SK-N-SH (cell line): ENCODE data around the gene NAPG. TPM values are rescaled to one million over a fixed set of nuclear protein-coding genes. Genes with fewer than 3 reads are reported as not detected.

ENCODE experiments used
- CTCF ChIA-PET: fragments of 300-600, 350-600 bp; formaldehyde crosslinking; extraction: SDS; loops from one replicate; lab custom pipeline; 2021; lab: Yijun Ruan, JAX
- POLR2A ChIA-PET: fragments of 350-600 bp; sonication (Branson Sonifier 250); formaldehyde crosslinking; extraction: SDS; loops from one replicate; lab custom pipeline; 2020; ENCODE audit warnings: antibody characterized with exemption, inconsistent platforms; lab: Yijun Ruan, JAX
- DNase-seq: peaks from one replicate; pipeline ENCODE4 v3.0.0; 2012
- H2AFZ ChIP-seq: fragments of 200-600 bp; sonication (generic); 2 replicates; pipeline ENCODE4 v1.8.1; 2016; ENCODE audit warnings: antibody characterized with exemption, mild to moderate bottlenecking, low read depth
- H3F3A ChIP-seq: fragments of 200-600 bp; sonication (generic); replicated peaks from 2 replicates; pipeline ENCODE3; 2016; ENCODE audit warnings: antibody characterized with exemption, mild to moderate bottlenecking; ENCODE audit not compliant: insufficient read depth
- H3K27ac ChIP-seq, 2 experiments: fragments of 200-500 bp in 1 of 2; fragments of 200-600 bp in 1 of 2; sonication (Bioruptor generic) in 1 of 2; sonication (generic), shearing (Covaris generic) in 1 of 2; 2 replicates each; pipeline versions ENCODE4 v1.5.1 to v1.6.1; 2014 to 2016; ENCODE audit warnings: low read depth in 2 of 2, inconsistent platforms in 1 of 2, low read length in 1 of 2, mild to moderate bottlenecking in 1 of 2, mixed read lengths in 1 of 2
- H3K27me3 ChIP-seq: fragments of 200-600 bp; sonication (generic), shearing (Covaris generic); 2 replicates; pipeline ENCODE4 v1.6.1; 2016; ENCODE audit warnings: mixed run types; ENCODE audit not compliant: insufficient read depth
- H3K36me3 ChIP-seq, 2 experiments: fragments of 200-500 bp in 1 of 2; fragments of 200-600 bp in 1 of 2; sonication (Bioruptor generic) in 1 of 2; sonication (generic) in 1 of 2; replicated peaks in 1 of 2; 2 replicates each; pipeline versions ENCODE3 to v1.5.1; 2014 to 2016; ENCODE audit warnings: low read length in 1 of 2, mild to moderate bottlenecking in 1 of 2; ENCODE audit not compliant: insufficient read depth in 2 of 2, control insufficient read depth in 1 of 2
- H3K4me1 ChIP-seq, 2 experiments: fragments of 200-500 bp in 1 of 2; fragments of 200-600 bp in 1 of 2; sonication (Bioruptor generic) in 1 of 2; sonication (generic), shearing (Covaris generic) in 1 of 2; 2 replicates each; pipeline versions ENCODE4 v1.5.1 to v1.6.1; 2014 to 2016; ENCODE audit warnings: low read depth in 1 of 2, low read length in 1 of 2, mixed run types in 1 of 2; ENCODE audit not compliant: insufficient read depth in 2 of 2, control insufficient read depth in 1 of 2
- H3K4me2 ChIP-seq: fragments of 200-600 bp; sonication (generic), shearing (Covaris generic); 2 replicates; pipeline ENCODE4 v1.6.1; 2017; ENCODE audit warnings: mixed run types
- H3K4me3 ChIP-seq, 2 experiments: fragments of 200-500 bp in 1 of 2; fragments of 200-600 bp in 1 of 2; sonication (Bioruptor generic) in 1 of 2; sonication (generic), shearing (Covaris generic) in 1 of 2; 2 replicates each; pipeline versions ENCODE4 v1.5.1 to v1.8.1; 2014 to 2016; ENCODE audit warnings: low read depth in 2 of 2, inconsistent platforms in 1 of 2, low read length in 1 of 2, mild to moderate bottlenecking in 1 of 2, mixed read lengths in 1 of 2, moderate library complexity in 1 of 2
- H3K79me2 ChIP-seq: fragments of 200-600 bp; sonication (generic); 2 replicates; pipeline ENCODE4 v1.8.1; 2017; ENCODE audit warnings: mild to moderate bottlenecking; ENCODE audit not compliant: insufficient read depth
- H3K9ac ChIP-seq: fragments of 200-600 bp; sonication (generic); 2 replicates; pipeline ENCODE4 v1.6.1; 2017; ENCODE audit warnings: mixed run types
- H3K9me2 ChIP-seq: fragments of 200-600 bp; sonication (generic); 2 replicates; pipeline ENCODE4 v1.6.1; 2017; ENCODE audit warnings: mixed run types
- H3K9me3 ChIP-seq: fragments of 200-600 bp; sonication (generic); 2 replicates; pipeline ENCODE4 v1.6.1; 2017; ENCODE audit warnings: mixed run types, mild to moderate bottlenecking, moderate library complexity
- H4K20me1 ChIP-seq: fragments of 200-600 bp; sonication (generic); 2 replicates; pipeline ENCODE4 v1.6.1; 2017; ENCODE audit warnings: mild to moderate bottlenecking, mixed run types; ENCODE audit not compliant: insufficient read depth
- ELF1 ChIP-seq: IDR thresholded peaks from 2 replicates; pipeline ENCODE4 v1.4.0; 2012
- FOXM1 ChIP-seq: IDR thresholded peaks from 2 replicates; pipeline ENCODE4 v1.4.0; 2012; ENCODE audit warnings: low read depth, mild to moderate bottlenecking
- IRF3 ChIP-seq: fragments of 150-350 bp; IDR thresholded peaks from 2 replicates; pipeline ENCODE4 v1.6.1; 2016; ENCODE audit warnings: mild to moderate bottlenecking, low read depth, low read length
- JUND ChIP-seq: IDR thresholded peaks from 2 replicates; pipeline ENCODE4 v1.4.0; 2012
- MEF2A ChIP-seq: IDR thresholded peaks from 2 replicates; pipeline ENCODE4 v1.4.0; 2012; ENCODE audit warnings: low read depth, borderline replicate concordance
- MXI1 ChIP-seq: IDR thresholded peaks from 2 replicates; pipeline ENCODE4 v1.6.1; 2012; ENCODE audit warnings: mild to moderate bottlenecking, low read depth, low read length, improper control_type of control experiment
- NFIC ChIP-seq: IDR thresholded peaks from 2 replicates; pipeline ENCODE4 v1.4.0; 2012; ENCODE audit warnings: borderline replicate concordance
- RAD21 ChIP-seq: IDR thresholded peaks from 2 replicates; pipeline ENCODE4 v1.6.1; 2012; ENCODE audit warnings: mild to moderate bottlenecking, low read length
- RCOR1 ChIP-seq: fragments of 150-350 bp; IDR thresholded peaks from 2 replicates; pipeline ENCODE4 v1.6.1; 2017; ENCODE audit warnings: antibody characterized with exemption, low read length
- REST ChIP-seq: IDR thresholded peaks from 2 replicates; pipeline ENCODE4 v1.6.1; 2012; ENCODE audit warnings: mild to moderate bottlenecking, low read depth, low read length, moderate library complexity
- SIN3A ChIP-seq: IDR thresholded peaks from 2 replicates; pipeline ENCODE4 v1.6.1; 2012; ENCODE audit warnings: low read depth, mild to moderate bottlenecking, low read length, moderate library complexity, borderline replicate concordance
- TCF12 ChIP-seq: IDR thresholded peaks from 2 replicates; pipeline ENCODE4 v1.4.0; 2012
- USF1 ChIP-seq: IDR thresholded peaks from 2 replicates; pipeline ENCODE4 v1.4.0; 2012; ENCODE audit warnings: low read depth, borderline replicate concordance
- YY1 ChIP-seq: IDR thresholded peaks from 2 replicates; pipeline ENCODE4 v1.4.0; 2012; ENCODE audit warnings: low read depth, mild to moderate bottlenecking
- WGBS: methylation state at CpG from one replicate; pipeline ENCODE4 v1.1.6; 2017; ENCODE audit warnings: low lambda C conversion rate; 5-methylcytosine and 5-hydroxymethylcytosine counted together
- polyA plus RNA-seq, 3 experiments: library from polyadenylated mRNA; depleted of rRNA; stranded (reverse); fragments of >200 nt; gene quantifications; 2 replicates each; pipeline ENCODE4 v1.2.3, GENCODE V29; 2012
- TF ChIP-seq, protein P1 (sequence below): fragments of 200-600 bp; sonication (generic); IDR thresholded peaks from 2 replicates; pipeline ENCODE4 v1.6.1; 2017; ENCODE audit warnings: antibody characterized with exemption, mild to moderate bottlenecking, moderate library complexity
- TF ChIP-seq, protein P2 (sequence below): IDR thresholded peaks from 2 replicates; pipeline ENCODE4; 2012
- TF ChIP-seq, protein P3 (sequence below): fragments of 150-350 bp; IDR thresholded peaks from 2 replicates; pipeline ENCODE4 v1.6.1; 2017; ENCODE audit warnings: antibody characterized with exemption, low read length, low read depth, borderline replicate concordance

NAPG gene
- polyA plus RNA-seq, 1 of the 3 experiments (the other 2 are of a cell fraction) = 9.2 TPM

DNA sequence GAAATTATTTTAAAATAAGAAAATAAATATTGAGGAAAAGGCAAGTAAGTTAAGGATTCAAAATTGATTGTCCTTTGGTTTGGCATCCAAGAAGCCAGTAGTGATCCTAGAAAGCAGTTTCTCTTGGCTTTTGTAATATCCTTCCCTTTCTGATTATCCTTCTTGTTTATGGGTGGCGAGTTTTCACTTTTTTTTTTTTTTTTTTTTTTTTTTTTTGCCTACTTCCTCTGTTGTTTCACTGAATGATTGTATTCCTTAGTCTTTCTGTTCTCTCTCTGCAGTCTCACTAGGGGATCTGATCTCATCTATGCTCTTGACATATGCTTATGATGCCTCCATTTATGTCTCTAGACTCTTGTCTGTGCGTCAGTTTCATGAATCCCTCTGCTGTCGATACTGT, 4.2 kb downstream of the NAPG start:
- Histone ChIP-seq H2AFZ (no peak overlapping the region), H3K9me2 (no peaks in the 10 kb centered on the region), H3K4me3 (no peak overlapping the region), H4K20me1 (peaks cover 44% of the 10 kb centered on the region), H3K27ac (no peak overlapping the region), H3K79me2 (peaks cover 78% of the 10 kb centered on the region), H3K4me2 (no peak overlapping the region), H3K36me3 (peaks cover 23% of the 10 kb centered on the region in 2 experiments), H3K27me3 (no peaks in the 10 kb centered on the region), H3K9ac (no peak overlapping the region), H3K9me3 (no peaks in the 10 kb centered on the region), H3F3A (peaks cover 5% of the 10 kb centered on the region), H3K4me1 (peaks cover 6 to 9% of the 10 kb centered on the region in 2 experiments)
- CTCF ChIA-PET = interaction anchor here (1.5 kb wide), 1 partner anchor 9 kb away, joined by 3 read pairs; no protein-coding TSS in a partner anchor
- TF ChIP-seq, protein P1, sequence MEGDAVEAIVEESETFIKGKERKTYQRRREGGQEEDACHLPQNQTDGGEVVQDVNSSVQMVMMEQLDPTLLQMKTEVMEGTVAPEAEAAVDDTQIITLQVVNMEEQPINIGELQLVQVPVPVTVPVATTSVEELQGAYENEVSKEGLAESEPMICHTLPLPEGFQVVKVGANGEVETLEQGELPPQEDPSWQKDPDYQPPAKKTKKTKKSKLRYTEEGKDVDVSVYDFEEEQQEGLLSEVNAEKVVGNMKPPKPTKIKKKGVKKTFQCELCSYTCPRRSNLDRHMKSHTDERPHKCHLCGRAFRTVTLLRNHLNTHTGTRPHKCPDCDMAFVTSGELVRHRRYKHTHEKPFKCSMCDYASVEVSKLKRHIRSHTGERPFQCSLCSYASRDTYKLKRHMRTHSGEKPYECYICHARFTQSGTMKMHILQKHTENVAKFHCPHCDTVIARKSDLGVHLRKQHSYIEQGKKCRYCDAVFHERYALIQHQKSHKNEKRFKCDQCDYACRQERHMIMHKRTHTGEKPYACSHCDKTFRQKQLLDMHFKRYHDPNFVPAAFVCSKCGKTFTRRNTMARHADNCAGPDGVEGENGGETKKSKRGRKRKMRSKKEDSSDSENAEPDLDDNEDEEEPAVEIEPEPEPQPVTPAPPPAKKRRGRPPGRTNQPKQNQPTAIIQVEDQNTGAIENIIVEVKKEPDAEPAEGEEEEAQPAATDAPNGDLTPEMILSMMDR = no peak
- TF ChIP-seq FOXM1 (no peak), USF1 (no peak), YY1 (no peak), RAD21 (no peak), ELF1 (no peak), NFIC (no peak), REST (no peak), TCF12 (no peak), IRF3 (no peak), SIN3A (no peak), MEF2A (no peak), MXI1 (no peak), RCOR1 (no peak), JUND (no peak)
- TF ChIP-seq, protein P2, sequence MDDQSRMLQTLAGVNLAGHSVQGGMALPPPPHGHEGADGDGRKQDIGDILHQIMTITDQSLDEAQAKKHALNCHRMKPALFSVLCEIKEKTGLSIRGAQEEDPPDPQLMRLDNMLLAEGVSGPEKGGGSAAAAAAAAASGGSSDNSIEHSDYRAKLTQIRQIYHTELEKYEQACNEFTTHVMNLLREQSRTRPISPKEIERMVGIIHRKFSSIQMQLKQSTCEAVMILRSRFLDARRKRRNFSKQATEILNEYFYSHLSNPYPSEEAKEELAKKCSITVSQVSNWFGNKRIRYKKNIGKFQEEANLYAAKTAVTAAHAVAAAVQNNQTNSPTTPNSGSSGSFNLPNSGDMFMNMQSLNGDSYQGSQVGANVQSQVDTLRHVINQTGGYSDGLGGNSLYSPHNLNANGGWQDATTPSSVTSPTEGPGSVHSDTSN = no peak
- TF ChIP-seq, protein P3, sequence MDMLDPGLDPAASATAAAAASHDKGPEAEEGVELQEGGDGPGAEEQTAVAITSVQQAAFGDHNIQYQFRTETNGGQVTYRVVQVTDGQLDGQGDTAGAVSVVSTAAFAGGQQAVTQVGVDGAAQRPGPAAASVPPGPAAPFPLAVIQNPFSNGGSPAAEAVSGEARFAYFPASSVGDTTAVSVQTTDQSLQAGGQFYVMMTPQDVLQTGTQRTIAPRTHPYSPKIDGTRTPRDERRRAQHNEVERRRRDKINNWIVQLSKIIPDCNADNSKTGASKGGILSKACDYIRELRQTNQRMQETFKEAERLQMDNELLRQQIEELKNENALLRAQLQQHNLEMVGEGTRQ = no peak
- WGBS = 98% methylated on average over 3 of the region's 3 CpGs
- POLR2A ChIA-PET = no interaction called here
- DNase-seq = no peak
